ENCODE data around the gene SPACA9. TPM values are rescaled to one million over a fixed set of nuclear protein-coding genes. Genes with fewer than 3 reads are reported as not detected.

SPACA9 gene
- 0.71 and 0.95 TPM in 2 replicates for total RNA-seq (2013; cell fraction: nucleolus; rRNA removed)
- 0.68 and 0.82 TPM in 2 replicates for total RNA-seq (2014; rRNA removed)
- 0.69 and 1.0 TPM in 2 replicates for total RNA-seq (2014; rRNA removed; fragmentation: Illumina TruSeq; extraction: Trizol)
- total RNA-seq (2021) = 1.6 and 2.1 TPM in 2 replicates
- polyA plus RNA-seq (2011; ENCODE audit: low read depth) = 0.72 TPM
- polyA plus RNA-seq (2011; rRNA removed) = 0.19 and 0.72 TPM in 2 replicates
- 1.5 and 1.6 TPM in 2 replicates for polyA plus RNA-seq (2011; cell fraction: cytosol; rRNA removed)
- 1.0 and 1.2 TPM in 2 replicates for polyA plus RNA-seq (2011; cell fraction: nucleus; rRNA removed)
- 1.0 and 2.1 TPM in 2 replicates for polyA plus RNA-seq (2012)
- 0.25 and 1.0 TPM in 2 replicates for polyA plus RNA-seq (2014; fragmentation: Illumina TruSeq; extraction: Trizol)
- polyA plus RNA-seq (2014; fragmentation: Nextera tagmentation; extraction: Ambion mirVana) = 1 to 10 TPM in 1 of 2 experiments, under 1 TPM in 1; 0.71 to 1.2 TPM
- 0.60 and 0.73 TPM in 2 replicates for polyA plus RNA-seq (2014; rRNA removed)
- polyA plus RNA-seq (2016; fragmentation: Nextera tagmentation; extraction: Ambion mirVana) = 1 to 10 TPM; 1.6 to 2.9 TPM
- 0.46 and 0.73 TPM in 2 replicates for polyA minus RNA-seq (2011; rRNA and poly(A)+ RNA removed)
- polyA minus RNA-seq (2011; cell fraction: cytosol; rRNA and poly(A)+ RNA removed) = 0.53 and 0.73 TPM in 2 replicates
- polyA minus RNA-seq (2011; cell fraction: nucleus; rRNA and poly(A)+ RNA removed) = 0.24 and 0.48 TPM in 2 replicates
- Bru-seq, nascent RNA = percentile 39 among the genes with signal in this experiment
- percentile 32 among the genes with signal in this experiment for BruChase-seq, experiment 1, labeled RNA remaining after a 6-hour chase
- percentile 25 among the genes with signal in this experiment for BruChase-seq, experiment 2, labeled RNA remaining after a 2-hour chase
- long read RNA-seq, experiment 1 = 0 reads
- long read RNA-seq, experiment 2, partial matches to known transcripts = 0 of 5 reads
- long read RNA-seq, experiment 2, other reads (novel, unspliced or antisense) = 3 of 5 reads

GRCh38 chr9:132878695-132879456 is at the start of gene SPACA9:
SPACA9 (plus strand) TSS chr9:132878898; CDS start chr9:132883948, 5,050 bp downstream.
- Histone ChIP-seq H3K4me3 (peak within 1 kb of the TSS; percentile 90), H3K27ac (ENCODE audit: control insufficient read depth, insufficient read depth) (no peak within 1 kb of the TSS), H3K36me3 (ENCODE audit: control insufficient read depth in 2 of 2, insufficient read depth in 2 of 2, low read length in 1 of 2) (no peaks in the 10 kb centered on the region), H3K9me3 (replicated peaks; ENCODE audit: control insufficient read depth, insufficient read depth, low read length) (no peaks in the 10 kb centered on the region), H3K4me1 (ENCODE audit: control insufficient read depth, insufficient read depth, low read length) (no peaks in the 10 kb centered on the region), H3K9ac (ENCODE audit: control insufficient read depth, insufficient read depth, low read length) (peak within 1 kb of the TSS; percentile 80), H2AFZ (ENCODE audit: control insufficient read depth, low read depth, low read length) (peak within 1 kb of the TSS; percentile 92), H4K20me1 (ENCODE audit: control insufficient read depth, insufficient read depth) (no peaks in the 10 kb centered on the region), H3K4me2 (ENCODE audit: control insufficient read depth, insufficient read depth) (peak within 1 kb of the TSS; percentile 98), H3K27me3 (replicated peaks in 1 of 2; ENCODE audit: control insufficient read depth in 2 of 2, insufficient read depth in 2 of 2, low read length in 1 of 2) (0 out of 4 replicates have a peak, but pooled peaks cover 0 to 4% of the 10 kb centered on the region in 2 experiments), H3K79me2 (ENCODE audit: control insufficient read depth, insufficient read depth, low read length) (no peaks in the 10 kb centered on the region)
- no TSS peak for BruUV-seq (replicated peaks)
- POLR2A ChIA-PET = no interaction called here
- CTCF ChIA-PET = interaction anchor here (0.5 to 6.1 kb wide), 2 partner anchors 23 to 711 kb away, joined by 3 to 32 read pairs; no protein-coding TSS in a partner anchor
- FAIRE-seq (no peak), ATAC-seq (peak; percentile 72), DNase-seq (ENCODE audit: low read depth, low spot score) (no peak)
- RAD21 ChIA-PET (ENCODE audit: unreplicated experiment) = no interaction called here
- 53% methylated on average over 27 of the region's 42 CpGs for WGBS (ENCODE audit: insufficient coverage, insufficient replicate concordance, low lambda C conversion rate, missing lambda C conversion rate)
- SMC1A ChIA-PET (ENCODE audit: uncharacterized antibody, unreplicated experiment) = interaction anchor here (0.8 kb wide), 1 partner anchor 93 kb away, joined by 3 read pairs; no protein-coding TSS in a partner anchor
- in situ Hi-C loops (cut with MboI) = no loop called here
- intact Hi-C loops (cut with micrococcal nuclease; ENCODE audit: unreplicated experiment) = no loop called here
- no peak for TF ChIP-seq YY1 (IDR thresholded peaks at IDR 0.05; ENCODE audit: low read depth, low read length)
- TF ChIP-seq NKRF (conservative IDR thresholded peaks at IDR 0.05) = no peak
- no peak for TF ChIP-seq IKZF1 (conservative IDR thresholded peaks at IDR 0.05)
- TF ChIP-seq MEF2A (IDR thresholded peaks at IDR 0.05; ENCODE audit: insufficient read depth, low read depth, low read length) = no peak
- TF ChIP-seq, protein P1, sequence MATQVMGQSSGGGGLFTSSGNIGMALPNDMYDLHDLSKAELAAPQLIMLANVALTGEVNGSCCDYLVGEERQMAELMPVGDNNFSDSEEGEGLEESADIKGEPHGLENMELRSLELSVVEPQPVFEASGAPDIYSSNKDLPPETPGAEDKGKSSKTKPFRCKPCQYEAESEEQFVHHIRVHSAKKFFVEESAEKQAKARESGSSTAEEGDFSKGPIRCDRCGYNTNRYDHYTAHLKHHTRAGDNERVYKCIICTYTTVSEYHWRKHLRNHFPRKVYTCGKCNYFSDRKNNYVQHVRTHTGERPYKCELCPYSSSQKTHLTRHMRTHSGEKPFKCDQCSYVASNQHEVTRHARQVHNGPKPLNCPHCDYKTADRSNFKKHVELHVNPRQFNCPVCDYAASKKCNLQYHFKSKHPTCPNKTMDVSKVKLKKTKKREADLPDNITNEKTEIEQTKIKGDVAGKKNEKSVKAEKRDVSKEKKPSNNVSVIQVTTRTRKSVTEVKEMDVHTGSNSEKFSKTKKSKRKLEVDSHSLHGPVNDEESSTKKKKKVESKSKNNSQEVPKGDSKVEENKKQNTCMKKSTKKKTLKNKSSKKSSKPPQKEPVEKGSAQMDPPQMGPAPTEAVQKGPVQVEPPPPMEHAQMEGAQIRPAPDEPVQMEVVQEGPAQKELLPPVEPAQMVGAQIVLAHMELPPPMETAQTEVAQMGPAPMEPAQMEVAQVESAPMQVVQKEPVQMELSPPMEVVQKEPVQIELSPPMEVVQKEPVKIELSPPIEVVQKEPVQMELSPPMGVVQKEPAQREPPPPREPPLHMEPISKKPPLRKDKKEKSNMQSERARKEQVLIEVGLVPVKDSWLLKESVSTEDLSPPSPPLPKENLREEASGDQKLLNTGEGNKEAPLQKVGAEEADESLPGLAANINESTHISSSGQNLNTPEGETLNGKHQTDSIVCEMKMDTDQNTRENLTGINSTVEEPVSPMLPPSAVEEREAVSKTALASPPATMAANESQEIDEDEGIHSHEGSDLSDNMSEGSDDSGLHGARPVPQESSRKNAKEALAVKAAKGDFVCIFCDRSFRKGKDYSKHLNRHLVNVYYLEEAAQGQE (IDR thresholded peaks at IDR 0.05; ENCODE audit: low read depth, low read length) = no peak
- no peak for TF ChIP-seq CEBPB (IDR thresholded peaks at IDR 0.05; ENCODE audit: borderline replicate concordance in 1 of 2, low read depth in 2 of 2, low read length in 2 of 2)
- no peak for TF ChIP-seq CTCF (IDR thresholded peaks at IDR 0.05 in 2 of 3, conservative IDR thresholded peaks at IDR 0.05 in 1 of 3; ENCODE audit: control insufficient read depth in 2 of 3, extremely low read depth in 1 of 3, insufficient read depth in 1 of 3, low read depth in 3 of 3, low read length in 3 of 3)
- no peak for TF ChIP-seq RAD51 (IDR thresholded peaks at IDR 0.05)
- no peak for TF ChIP-seq IRF4 (IDR thresholded peaks at IDR 0.05; ENCODE audit: low read depth, low read length)

All from GM12878 (cell line).